ENCODE data around the gene GNB1L.
"Not testable (repeated sequence)": the region's sequence is repeated elsewhere in the genome, so short reads cannot be mapped to it uniquely, and the experiment has no call there.

Gene GNB1L

DNA sequence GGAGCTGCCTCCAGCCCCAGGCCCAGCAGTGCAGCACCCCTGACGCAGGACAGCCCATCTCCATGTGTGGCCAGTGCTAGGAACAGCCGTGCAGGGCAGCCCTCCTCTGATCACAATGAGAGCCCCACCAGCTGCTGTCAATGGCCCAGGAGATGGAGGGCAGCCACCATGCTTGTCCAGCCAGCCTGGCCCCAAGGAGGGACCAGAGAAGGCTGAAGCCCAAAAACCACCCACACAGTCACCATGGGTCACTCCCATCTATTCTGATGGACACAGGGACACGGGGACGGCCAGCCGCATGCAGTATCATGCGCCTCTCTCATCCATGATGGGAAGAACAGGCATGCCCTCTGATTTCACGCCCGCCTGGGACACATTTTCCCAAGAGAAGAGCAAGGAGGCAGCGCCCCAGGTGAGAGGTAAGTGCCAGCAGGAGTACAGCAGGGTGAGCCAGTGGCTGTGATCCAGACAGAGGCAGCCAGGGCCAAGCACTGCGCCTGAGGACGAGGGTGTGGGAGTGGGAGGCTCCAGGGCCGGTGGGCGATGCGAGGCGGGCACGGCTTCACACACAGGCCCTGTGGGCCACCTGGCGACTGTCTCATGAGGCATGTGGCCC, 33.6 kb upstream of the GNB1L start:
- DNase-seq (ENCODE audit: low spot score), result no peak

DNA sequence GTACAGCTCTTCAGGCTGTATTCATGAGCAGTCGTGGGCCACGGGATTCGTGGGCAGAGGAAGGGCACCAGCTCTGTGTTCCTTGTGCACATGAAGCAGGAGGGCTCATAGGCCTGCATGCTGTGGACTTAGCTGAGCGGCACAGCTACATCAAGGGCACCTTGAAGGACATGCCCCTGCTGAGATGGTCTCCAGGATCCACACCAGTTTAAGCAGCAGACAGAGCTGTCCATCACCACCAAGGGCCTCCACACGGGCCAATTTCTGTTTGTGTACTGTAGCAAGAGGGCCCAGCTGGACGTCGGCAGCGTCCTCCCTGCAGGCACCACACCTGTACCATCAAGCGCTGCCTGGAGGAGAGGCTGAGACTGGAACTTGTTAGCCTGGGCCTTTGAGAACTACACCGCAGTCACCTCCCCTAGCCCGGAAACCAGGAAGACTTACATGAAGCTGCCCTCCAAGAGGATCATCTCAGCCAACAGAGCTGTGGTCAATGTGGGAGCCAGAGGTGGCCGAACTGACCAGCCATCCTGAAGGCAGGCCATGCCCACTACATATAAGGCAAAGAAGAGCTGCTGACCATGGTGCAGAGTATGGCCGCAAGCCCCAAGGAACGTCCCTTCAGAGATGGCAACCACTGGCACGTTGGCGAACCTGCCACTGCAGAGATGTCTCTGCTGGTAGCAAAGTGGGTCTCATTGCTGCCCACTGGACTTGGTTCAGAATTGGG, 32.7 kb upstream of the GNB1L start:
- no peak for DNase-seq (ENCODE audit: low spot score)

DNA sequence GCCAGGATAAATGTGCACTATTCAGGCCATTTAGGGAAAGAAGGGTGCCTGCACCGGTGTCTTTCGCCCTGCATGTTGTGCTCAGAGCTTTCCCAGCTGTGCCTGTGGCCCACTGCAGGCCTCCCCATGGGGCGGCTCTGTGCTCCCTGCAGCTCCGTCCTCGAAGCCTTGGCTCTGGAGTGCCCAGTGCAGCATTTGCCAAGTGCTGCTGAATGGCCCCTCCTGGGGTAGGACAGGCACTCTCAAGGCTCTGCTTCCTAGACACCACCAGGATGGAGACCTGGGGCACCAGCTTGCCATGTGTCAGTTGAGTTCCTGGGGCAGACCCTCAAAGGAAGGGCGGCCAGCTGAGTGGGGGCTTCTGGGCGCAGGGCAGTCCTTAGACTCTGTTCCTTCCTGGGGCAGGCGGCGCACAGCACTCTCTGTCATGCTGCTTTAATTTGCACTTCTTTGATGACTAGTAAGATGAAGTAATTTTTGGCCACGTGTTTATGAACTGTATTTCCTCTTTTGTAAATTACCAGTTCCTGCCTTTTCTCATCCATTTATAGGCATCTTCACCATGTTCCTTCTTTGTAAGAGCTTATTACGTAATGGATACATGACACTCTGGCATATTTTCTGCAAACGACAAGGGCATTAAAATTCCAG, 32.1 kb upstream of the GNB1L start:
- DNase-seq (ENCODE audit: low spot score), result no peak

DNA sequence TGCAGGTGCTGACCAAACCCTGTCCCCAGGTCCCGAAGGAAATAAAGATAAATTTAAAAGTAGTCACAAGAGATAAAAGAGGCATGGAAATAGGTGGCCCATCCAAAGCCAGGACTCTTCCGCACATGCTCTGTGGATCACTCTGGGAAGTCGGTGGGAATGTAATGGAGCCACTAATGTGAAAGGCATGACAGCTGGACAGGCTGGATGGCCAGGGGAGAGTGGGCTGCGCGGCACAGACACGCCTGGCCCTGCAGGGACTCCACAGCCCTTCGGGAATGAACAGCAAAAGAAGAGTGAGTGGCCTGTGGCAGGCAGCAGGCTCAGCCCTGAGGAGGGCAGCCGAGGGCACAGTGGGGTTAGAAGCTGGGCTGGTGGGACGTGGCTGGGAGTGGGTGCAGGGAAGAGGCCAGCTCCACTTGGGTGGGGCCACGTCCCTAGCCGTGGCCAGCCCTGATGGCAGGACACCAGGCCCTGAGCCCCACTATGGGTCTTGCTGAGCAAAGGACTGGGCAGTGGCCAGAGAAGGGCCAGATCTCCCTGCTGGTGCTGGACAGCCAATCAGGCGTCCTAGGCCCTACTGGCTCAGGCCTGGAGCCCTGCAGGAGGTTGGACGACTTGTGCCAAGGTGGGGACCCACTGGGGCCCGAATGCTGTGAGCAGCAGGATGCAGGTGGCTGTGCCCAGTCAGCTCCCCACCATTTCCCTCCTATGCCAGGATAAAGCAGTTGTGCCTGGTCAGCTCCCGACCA, 31.3 kb upstream of the GNB1L start:
- DNase-seq (ENCODE audit: low spot score), result no peak

DNA sequence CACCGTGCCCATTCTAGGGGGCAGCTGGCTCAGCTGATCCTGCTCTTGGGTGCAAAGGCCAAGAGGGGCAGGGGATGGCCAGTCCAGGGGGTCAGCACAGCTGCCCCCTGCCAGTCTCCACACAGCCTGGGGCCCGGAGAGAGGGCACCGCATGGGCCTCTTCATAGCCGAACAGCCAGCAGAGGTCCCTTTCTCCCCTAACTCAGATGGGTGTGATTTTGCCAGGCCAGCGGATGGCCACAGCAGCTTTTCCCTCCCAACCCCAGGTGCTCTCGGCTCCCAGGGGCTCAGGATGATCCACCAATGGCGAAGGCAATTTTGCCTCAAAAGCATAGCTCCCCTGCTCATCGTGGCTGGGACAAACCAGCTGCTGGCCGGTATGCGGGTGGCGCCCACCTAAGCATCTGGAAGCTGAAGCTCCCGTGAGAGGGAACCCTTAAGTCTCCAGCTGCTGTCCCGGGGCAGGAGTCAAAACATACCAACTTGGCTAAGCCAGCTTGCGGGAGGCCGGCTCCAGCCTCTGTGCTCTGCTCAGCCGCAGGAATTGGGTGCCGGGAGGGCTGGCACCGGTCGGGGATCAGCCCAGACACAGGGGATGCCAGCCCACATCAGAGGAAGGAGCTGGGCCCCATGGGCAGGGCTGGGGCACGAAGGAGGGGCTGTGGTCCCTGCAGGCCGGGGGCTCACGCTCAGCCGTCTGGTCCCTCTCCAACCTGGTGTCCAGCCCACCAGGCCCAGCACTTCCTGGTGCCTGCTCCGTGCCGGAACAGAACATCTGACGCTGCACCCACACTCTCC, 30.5 kb upstream of the GNB1L start:
- DNase-seq (ENCODE audit: low spot score), result no peak

DNA sequence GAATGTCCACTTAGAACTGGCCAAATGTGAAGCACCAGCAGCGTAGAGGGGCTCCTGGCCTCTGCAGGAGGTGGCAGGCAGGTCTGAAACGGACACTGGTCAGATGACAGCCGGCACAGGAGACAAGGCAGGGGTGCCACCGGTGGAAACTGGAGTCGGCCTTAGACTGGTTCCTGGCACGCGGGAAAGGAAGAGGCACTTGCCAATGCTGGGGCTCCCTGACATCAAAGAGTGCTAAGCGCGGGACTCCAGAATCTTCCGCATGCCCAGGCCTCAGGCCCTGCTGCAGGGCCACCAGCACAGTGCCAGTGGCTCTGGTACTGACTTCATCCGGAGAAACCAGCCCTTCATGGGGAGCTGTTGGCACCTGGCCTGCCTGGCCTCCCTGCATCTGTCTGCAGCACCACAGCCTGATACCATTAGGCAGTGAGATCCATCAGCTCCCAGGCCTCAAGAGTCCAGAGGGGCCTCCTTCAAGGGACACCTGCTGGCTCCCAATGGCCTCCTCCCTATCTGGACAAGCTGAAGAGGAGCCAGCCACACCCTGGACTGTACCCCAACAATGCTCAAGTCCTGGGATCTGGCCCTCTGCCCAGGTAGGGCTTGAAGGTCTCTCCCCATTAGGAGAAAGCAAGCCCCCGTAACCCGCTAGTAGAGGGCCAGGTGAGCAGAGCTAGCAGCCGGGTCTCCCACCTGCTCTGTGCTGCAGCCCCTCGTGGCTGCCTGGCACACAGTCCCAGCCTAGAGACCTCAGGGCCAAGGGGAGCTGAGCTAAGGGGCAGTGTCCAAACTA, 29.7 kb upstream of the GNB1L start:
- no peak for DNase-seq (ENCODE audit: low spot score)

DNA sequence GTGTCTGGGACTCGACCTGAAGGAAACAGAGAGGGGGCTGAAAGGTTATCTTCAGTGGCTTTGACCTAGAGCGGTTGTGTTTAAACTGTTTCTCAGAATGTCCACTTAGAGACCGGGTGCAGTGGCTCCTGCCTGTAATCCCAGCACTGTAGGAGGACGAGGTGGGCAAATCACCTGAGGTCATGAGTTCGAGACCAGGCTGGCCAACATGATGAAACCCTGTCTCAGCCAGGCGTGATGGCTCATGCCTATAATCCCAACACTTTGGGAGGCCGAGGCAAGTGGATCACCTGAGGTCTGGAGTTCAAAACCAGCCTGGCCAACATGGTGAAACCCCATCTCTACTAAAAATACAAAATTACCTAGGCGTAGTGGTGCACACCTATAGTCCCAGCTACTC, 28.8 kb upstream of the GNB1L start:
- not testable (repeated sequence) for DNase-seq (ENCODE audit: low spot score)

DNA sequence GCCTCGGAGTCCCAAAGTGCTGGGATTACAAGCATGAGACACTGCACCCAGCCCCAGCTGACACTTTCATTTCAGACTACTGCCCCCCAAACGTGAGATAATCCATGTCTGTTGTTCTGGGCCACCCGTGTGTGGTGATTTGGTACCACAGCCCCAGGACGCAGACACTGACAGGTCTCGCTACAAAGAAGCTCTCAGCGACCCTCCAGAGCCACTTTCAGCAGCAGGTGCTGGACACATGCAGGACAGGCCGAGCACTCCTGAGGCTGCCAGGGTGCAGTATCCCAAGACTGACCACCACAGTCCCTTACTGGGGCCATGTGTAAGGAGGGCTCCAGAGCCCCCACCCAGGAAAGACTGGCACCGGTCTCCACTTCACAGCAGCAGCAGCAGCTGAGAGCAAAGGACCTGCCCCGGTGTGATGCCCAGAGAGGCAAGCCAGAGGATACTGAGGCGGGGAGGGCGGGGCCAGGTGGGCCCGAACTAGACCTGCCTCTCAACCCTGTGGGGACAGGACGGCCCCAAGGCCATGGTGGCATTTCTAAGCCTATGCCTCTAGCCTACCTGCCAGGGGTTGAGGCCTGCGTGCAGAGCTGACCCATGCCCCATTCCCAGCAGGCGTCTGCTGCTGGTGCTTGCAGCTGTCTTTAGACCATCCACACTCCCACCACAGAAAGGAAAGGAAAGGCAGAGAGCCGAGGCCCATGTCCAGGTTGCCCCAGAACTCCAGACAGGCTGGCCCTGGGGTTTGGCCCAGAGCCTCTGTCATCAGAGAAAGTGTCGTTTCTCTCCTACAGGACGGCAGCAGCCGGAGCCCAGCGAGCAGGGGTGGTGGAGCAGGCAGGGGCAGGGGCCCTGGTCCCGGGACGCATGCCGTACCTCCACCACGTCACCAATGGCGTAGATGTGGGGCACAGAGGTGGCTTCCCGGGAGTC, 28.0 kb upstream of the GNB1L start:
- no peak for DNase-seq (ENCODE audit: low spot score)

DNA sequence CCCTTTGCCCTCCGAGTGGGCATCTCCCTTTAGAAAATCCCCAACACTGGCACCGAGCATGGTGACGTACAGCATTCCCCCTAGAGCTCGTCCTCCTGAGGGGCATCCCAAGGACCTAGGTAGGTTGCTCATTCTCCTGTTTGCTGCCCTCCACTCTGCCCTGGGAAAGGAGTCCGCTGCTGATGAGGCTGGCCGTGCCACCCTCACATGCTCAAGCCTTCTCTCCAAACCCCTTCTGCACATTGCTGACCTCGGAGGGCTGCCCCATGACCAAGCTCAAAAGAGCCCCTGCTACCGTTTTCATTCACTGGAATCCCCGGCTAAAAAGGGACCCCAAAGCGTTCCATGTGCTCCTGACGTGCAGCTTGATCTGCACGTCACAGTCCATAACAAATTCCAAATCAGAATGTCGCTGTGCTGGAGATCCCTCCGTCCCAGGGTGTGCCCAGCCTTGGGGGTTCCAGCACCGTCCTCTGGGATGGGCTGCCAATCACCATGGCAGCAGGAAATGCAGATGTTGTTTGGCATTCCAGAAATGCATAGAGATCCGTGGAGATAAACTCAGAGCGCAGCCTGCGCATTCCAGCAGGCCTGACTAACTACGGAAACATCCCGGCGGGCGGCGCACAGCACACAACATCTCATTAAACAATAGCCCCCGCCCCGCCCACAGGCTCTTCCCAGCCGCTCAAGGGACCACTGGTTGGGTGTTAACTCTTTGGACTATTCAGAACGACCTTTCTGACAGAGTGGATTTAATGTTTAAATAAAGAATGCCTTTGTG, 26.3 kb upstream of the GNB1L start:
- peak; percentile 38 for DNase-seq (ENCODE audit: low spot score)

DNA sequence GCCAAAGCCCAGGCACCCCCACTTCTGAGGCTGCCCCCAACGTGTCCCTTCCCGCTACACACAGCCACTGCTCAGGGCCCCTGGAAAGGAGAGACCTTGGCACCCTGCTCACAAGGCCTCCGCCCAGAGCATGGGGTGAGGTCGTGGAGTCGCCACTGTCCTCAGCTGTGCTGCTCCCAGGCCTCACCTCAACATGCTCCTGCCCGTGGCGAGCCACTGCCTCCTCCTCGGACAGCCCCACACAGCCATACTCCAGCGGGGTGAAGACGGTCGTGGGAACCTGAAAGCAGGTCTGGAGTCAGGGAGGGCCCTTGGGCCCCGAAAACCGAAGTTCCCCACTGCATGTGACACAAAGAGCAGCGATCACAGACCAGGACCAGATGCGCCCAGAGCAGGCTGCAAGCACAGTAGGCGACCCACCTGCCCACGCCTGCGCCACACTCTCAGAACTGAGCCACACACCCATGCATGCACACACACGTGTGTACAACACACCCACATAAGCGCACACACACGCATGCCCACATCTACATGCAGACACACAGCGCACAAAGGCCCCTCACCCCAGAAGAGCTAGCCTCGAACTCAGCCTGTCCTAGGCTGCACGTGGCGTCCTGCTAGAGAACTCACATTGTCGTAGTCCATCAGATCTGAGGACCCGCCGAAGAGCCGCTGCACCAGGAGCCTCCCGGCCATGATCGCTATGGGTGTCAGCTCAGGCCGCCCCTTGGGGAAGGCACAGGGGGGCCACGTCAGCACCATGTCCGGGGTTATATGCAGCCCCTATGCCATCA, 25.5 kb upstream of the GNB1L start:
- DNase-seq (ENCODE audit: low spot score), result peak; percentile 33

DNA sequence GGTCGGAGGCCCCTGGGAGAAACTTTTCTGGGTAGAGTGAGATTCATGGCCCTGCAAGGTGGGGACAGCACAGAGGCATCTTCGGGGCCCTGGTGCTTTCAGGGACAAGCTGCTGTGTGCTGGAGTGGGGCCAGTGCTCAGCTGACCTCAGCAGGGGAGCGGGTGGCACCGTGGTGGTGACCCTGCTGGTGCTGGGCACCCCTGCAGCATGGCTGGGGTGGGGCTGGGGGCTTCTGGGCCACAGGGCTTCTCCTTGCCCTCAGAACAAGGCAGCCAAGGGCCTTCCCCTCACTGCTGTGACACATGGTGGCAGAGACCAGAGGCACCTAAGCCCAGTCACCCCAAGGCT, 24.9 kb upstream of the GNB1L start:
- DNase-seq (ENCODE audit: low spot score), result peak; percentile 31

DNA sequence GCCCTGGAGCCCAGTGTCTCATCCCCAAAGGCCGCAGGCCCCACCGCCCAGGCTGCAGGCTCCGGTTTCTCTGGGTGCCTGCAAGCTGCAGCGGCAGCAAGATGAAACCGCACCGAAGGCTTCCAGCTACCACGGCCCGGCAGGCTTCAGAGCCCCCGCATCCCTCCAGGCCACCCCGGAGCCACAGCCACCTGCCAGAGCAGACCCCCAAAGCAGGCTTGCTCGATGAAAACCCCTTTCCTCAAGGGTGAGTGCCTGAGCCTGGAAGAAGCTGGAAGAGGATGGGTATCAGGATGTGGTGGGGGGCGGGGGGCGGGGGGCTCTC, 24.5 kb upstream of the GNB1L start:
- DNase-seq (ENCODE audit: low spot score), result peak; percentile 39

DNA sequence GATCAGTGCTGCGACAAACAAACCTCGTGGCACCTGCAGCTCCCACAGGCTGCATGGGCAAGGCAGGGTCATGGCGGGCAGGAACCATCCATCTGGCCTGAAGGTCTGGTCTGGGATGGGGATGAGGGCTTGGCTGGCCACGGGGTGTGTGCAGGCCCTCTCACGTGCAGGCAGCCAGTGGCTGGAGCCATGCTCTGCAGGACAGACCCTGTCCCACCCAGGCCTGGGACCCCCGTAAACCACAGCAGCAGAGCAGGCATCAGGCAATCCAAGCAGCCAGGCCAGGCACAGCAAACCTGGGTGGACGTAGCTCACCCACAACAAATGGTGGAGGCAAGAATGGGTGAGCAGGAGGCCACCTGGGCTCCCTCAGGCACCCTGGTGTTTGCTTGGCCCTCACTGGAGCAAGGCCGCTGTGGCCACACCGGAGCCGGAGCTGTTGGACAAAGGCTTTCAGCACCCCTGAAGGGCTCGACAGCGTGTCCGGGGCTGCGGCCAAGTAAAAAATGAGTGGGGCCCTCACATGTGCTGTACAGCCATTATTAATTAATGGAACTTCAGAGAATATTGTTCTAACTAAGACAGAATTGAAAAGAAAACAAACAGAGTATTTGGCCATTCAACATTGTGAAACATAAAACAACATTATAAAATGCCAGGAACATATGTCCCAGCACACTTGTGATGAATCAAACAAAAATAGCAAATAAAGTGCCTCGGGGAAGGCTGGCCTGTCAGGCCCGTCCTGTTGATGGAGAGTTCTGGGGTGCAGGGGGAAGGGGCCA, 24.0 kb upstream of the GNB1L start:
- DNase-seq (ENCODE audit: low spot score), result no peak

DNA sequence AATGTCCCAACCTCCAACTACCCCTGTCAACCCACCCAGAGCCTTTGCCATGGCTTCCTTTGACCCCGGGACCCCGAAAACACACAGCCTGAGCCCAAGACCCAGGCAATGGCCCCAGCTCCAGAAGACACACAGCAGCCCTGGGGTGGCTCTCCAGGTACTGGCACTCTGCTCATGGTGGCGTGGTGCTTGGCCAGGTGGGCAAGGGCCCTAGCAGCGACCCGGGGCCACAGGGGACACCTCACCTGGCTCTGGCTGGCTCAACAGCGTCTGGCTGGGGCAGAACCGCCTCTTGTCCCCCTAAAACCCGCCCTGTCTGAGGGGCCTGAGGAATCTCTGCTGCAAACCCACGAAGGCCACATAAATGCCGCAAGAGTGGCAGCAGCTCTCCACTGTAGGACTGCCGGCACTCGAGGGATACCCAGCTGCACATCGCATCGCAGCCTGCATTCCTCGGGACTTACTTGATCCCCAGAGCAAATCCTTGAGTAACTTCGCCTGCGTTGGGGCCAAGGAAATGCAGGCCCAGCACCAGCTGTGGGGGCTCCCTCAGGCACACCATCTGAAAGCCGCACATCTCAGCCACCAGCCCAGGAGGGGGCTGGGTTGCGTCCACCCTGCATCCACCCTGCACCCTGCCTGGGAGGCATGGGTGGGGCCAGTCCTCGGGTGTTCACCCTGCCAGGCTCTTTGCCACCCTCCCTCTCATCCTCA, 23.1 kb upstream of the GNB1L start:
- peak; percentile 27 for DNase-seq (ENCODE audit: low spot score)

DNA sequence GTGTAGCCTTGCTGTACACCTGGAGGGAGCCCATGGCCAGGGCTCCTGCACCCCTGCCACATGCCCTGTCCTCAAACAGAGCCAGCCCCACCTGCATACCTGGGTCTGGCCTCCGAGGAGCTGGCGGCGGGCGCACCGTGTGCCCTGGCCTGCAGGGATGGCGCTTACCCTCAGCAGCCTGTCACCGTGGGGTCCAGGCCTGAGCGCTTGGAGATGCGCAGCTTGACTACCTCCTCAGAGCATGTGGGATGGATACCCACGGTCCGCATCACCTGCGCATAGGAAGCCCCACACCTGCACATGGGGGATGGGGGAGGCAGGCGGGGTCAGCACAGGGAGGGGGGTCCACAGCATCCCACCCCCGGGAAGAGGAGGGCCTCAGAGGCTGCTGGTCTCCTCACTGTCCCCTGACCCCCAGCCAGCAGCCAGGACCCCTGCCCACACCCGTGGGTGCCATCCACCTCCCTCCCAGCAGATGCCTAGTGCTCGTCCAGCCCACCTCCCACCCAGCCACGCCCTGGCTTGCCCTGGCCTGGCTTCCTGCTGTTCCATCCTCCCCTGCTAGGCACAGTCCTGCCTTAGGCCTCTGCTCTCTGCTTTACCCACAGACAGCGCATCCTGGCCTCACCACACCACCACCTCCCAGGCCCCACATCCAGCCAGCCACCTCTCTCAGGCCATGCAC, 22.4 kb upstream of the GNB1L start:
- no peak for DNase-seq (ENCODE audit: low spot score)

DNA sequence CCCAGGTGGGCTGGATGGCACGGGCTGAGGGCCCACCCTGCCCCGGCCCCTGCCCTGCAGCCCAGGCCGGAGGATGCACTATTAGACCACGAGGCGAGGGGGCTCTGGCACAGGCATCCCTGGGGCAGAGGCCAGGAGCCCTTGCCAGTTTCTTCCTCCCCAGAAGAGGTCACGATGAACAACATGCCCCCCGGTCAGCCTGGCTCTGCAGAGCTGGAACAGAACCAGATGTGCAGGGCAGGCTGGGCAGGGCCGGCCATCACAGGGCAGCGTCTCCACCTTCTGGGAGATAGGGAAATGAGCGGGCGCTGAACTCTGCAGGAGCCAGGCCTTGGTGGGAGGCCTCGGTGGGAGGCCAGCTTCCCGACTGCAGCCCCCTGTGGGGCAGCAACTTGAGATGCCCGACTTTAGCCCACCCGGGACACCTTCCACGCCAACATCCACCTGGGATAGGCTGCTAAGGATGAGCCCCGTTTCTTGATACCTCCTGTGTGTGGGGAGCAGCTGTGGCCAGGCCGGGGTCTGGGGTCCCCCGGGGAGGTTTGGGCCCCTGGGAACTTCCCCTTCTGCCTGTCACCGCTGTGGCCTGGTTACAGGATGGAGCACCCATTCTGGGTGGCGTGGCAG, 21.8 kb upstream of the GNB1L start:
- peak; percentile 39 for DNase-seq (ENCODE audit: low spot score)

Measured in D341Med (cell line).